Endothelial cell of umbilical vein (primary cell): ENCODE data around the gene CD93.

Experiments used
- CTCF ChIP-seq, 2 donors: IDR thresholded peaks; 1 replicate in 1 of 2; 2 replicates in 1 of 2; pipeline ENCODE4 v1.5.1; 2011; ENCODE audit warnings: low read length in 2 of 2, mild to moderate bottlenecking in 2 of 2, moderate library complexity in 2 of 2, control low read depth in 1 of 2, inconsistent platforms in 1 of 2, low read depth in 1 of 2; ENCODE audit not compliant: insufficient read depth in 1 of 2; ENCODE audit errors: extremely low read depth in 1 of 2
- EZH2 ChIP-seq: IDR thresholded peaks from 2 replicates; pipeline ENCODE4 v1.6.1; 2012; ENCODE audit warnings: borderline replicate concordance, low read depth, mild to moderate bottlenecking, moderate library complexity, low read length, inconsistent platforms; ENCODE audit not compliant: severe bottlenecking
- FOS ChIP-seq: IDR thresholded peaks from 2 replicates; pipeline ENCODE4 v1.6.1; 2011; ENCODE audit warnings: mild to moderate bottlenecking, low read length, moderate library complexity, borderline replicate concordance; ENCODE audit not compliant: insufficient read depth
- GATA2 ChIP-seq: IDR thresholded peaks from 2 replicates; pipeline ENCODE4 v1.7.0; 2011; ENCODE audit warnings: low read depth, mild to moderate bottlenecking, moderate library complexity, mixed read lengths, low read length; ENCODE audit not compliant: insufficient read length, insufficient read depth
- JUN ChIP-seq: IDR thresholded peaks from 2 replicates; pipeline ENCODE4 v1.6.1; 2011; ENCODE audit warnings: borderline replicate concordance, low read depth; ENCODE audit not compliant: insufficient read length, insufficient read depth
- MAX ChIP-seq: IDR thresholded peaks from 2 replicates; pipeline ENCODE4 v1.6.1; 2011; ENCODE audit not compliant: insufficient read depth, insufficient read length
- POLR2A ChIP-seq: IDR thresholded peaks from 2 replicates; pipeline ENCODE4 v1.6.1; 2012; ENCODE audit warnings: low read depth, mild to moderate bottlenecking, control low read depth, low read length
- POLR2AphosphoS5 ChIP-seq: IDR thresholded peaks from 2 replicates; pipeline ENCODE4 v1.6.1; 2012; ENCODE audit warnings: low read depth, mild to moderate bottlenecking, control low read depth, low read length, moderate library complexity; ENCODE audit not compliant: insufficient read depth

- no peak for TF ChIP-seq POLR2A
- no peak for TF ChIP-seq POLR2AphosphoS5
- TF ChIP-seq EZH2, result no peak
- no peak for TF ChIP-seq CTCF (IDR thresholded peaks at IDR 0.05; ENCODE audit: extremely low read depth in 1 of 2, insufficient read depth in 1 of 2, low read depth in 1 of 2, low read length in 2 of 2)
- TF ChIP-seq MAX, result no peak
- no peak for TF ChIP-seq FOS
- TF ChIP-seq JUN, result no peak
- TF ChIP-seq GATA2, result no peak
Observed at GRCh38 chr20:23092861-23093495, 6.9 kb upstream of the CD93 start.
